Fibroblast of lung (primary cell): ENCODE results near the gene FOXI1.

Source experiments
- EZH2 ChIP-seq: IDR thresholded peaks from 2 replicates; pipeline ENCODE4 v1.5.1; 2012; ENCODE audit warnings: low read length, control low read depth, mild to moderate bottlenecking; ENCODE audit errors: missing control alignments
- TF ChIP-seq, protein P1 (sequence below), 2 donors: IDR thresholded peaks in 1 of 2; conservative IDR thresholded peaks in 1 of 2; 1 replicate in 1 of 2; 2 replicates in 1 of 2; pipeline ENCODE4 v1.5.1; 2011 to 2012; ENCODE audit warnings: low read length in 2 of 2, control low read depth in 1 of 2, inconsistent platforms in 1 of 2, low read depth in 1 of 2, mild to moderate bottlenecking in 1 of 2

- TF ChIP-seq, protein P1, sequence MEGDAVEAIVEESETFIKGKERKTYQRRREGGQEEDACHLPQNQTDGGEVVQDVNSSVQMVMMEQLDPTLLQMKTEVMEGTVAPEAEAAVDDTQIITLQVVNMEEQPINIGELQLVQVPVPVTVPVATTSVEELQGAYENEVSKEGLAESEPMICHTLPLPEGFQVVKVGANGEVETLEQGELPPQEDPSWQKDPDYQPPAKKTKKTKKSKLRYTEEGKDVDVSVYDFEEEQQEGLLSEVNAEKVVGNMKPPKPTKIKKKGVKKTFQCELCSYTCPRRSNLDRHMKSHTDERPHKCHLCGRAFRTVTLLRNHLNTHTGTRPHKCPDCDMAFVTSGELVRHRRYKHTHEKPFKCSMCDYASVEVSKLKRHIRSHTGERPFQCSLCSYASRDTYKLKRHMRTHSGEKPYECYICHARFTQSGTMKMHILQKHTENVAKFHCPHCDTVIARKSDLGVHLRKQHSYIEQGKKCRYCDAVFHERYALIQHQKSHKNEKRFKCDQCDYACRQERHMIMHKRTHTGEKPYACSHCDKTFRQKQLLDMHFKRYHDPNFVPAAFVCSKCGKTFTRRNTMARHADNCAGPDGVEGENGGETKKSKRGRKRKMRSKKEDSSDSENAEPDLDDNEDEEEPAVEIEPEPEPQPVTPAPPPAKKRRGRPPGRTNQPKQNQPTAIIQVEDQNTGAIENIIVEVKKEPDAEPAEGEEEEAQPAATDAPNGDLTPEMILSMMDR (conservative IDR thresholded peaks at IDR 0.05 in 1 of 2, IDR thresholded peaks at IDR 0.05 in 1 of 2; ENCODE audit: low read depth in 1 of 2, low read length in 2 of 2), result no peak
- TF ChIP-seq EZH2, result no peak
These were observed 10.2 kb downstream of the FOXI1 start for GRCh38 chr5:170115925-170116324.
